HG02852 (cell line): ENCODE measurements around the gene SLC31A1.
A peak's percentile ranks its signal among the peaks of the same experiment; 100 is the strongest.
"Not testable (repeated sequence)": the region's sequence is repeated elsewhere in the genome, so short reads cannot be mapped to it uniquely, and the experiment has no call there.

Source experiments
- ATAC-seq: cut with Tn5 transposase; IDR thresholded peaks from one replicate; pipeline ENCODE4 v1.9.1; 2021; ENCODE audit warnings: mild to moderate bottlenecking, moderate library complexity; ENCODE audit not compliant: unreplicated experiment

SLC31A1 gene

GRCh38 chr9:113258282-113258681, 36.9 kb downstream of the SLC31A1 start:
- ATAC-seq: no peak

GRCh38 chr9:113261917-113262671, 40.8 kb downstream of the SLC31A1 start:
- no peak for ATAC-seq

- no peak for ATAC-seq
Measured at GRCh38 chr9:113266174-113266573, 44.8 kb downstream of the SLC31A1 start.

- ATAC-seq: no peak
Measured at GRCh38 chr9:113267911-113268566, 46.7 kb downstream of the SLC31A1 start.

GRCh38 chr9:113269355-113269754, 48.0 kb downstream of the SLC31A1 start:
- no peak for ATAC-seq

- no peak for ATAC-seq
Measured at GRCh38 chr9:113269871-113270270, 48.5 kb downstream of the SLC31A1 start.

GRCh38 chr9:113274474-113275156, 53.3 kb downstream of the SLC31A1 start:
- peak; percentile 2 for ATAC-seq

GRCh38 chr9:113275157-113276131, 54.1 kb downstream of the SLC31A1 start, which contains the start of the genes CDC26 and PRPF4:
Gene CDC26 (minus strand): TSS chr9:113275572. CDS start chr9:113272507, 3,065 bp downstream.
Gene PRPF4 (plus strand): TSS chr9:113275658. CDS start chr9:113275744, 86 bp downstream.
- ATAC-seq: peak; percentile 98

- ATAC-seq: no peak
Measured at GRCh38 chr9:113278840-113279239, 57.5 kb downstream of the SLC31A1 start.

GRCh38 chr9:113281356-113281755, 60.0 kb downstream of the SLC31A1 start:
- no peak for ATAC-seq

GRCh38 chr9:113289091-113289490, 67.7 kb downstream of the SLC31A1 start:
- ATAC-seq: no peak

GRCh38 chr9:113290052-113290607, 68.8 kb downstream of the SLC31A1 start:
- ATAC-seq: no peak

GRCh38 chr9:113293285-113293878, 72.0 kb downstream of the SLC31A1 start:
- no peak for ATAC-seq

- ATAC-seq: not testable (repeated sequence)
Measured at GRCh38 chr9:113296247-113296646, 74.9 kb downstream of the SLC31A1 start.

GRCh38 chr9:113296796-113297558, 75.6 kb downstream of the SLC31A1 start:
- ATAC-seq: no peak

- ATAC-seq: no peak
Measured at GRCh38 chr9:113298311-113298710, 77.0 kb downstream of the SLC31A1 start.

GRCh38 chr9:113298924-113299770, 77.8 kb downstream of the SLC31A1 start:
- ATAC-seq: no peak

GRCh38 chr9:113299800-113300292, 78.5 kb downstream of the SLC31A1 start:
- ATAC-seq: no peak
